Fibroblast of lung (primary cell): Measurements from ENCODE around the gene DGAT2.

Source experiments
- EZH2 ChIP-seq: IDR thresholded peaks from 2 replicates; pipeline ENCODE4 v1.5.1; 2012; ENCODE audit warnings: low read length, control low read depth, mild to moderate bottlenecking; ENCODE audit errors: missing control alignments
- TF ChIP-seq, protein P1 (sequence below), 2 donors: IDR thresholded peaks in 1 of 2; conservative IDR thresholded peaks in 1 of 2; 1 replicate in 1 of 2; 2 replicates in 1 of 2; pipeline ENCODE4 v1.5.1; 2011 to 2012; ENCODE audit warnings: low read length in 2 of 2, control low read depth in 1 of 2, inconsistent platforms in 1 of 2, low read depth in 1 of 2, mild to moderate bottlenecking in 1 of 2

DNA sequence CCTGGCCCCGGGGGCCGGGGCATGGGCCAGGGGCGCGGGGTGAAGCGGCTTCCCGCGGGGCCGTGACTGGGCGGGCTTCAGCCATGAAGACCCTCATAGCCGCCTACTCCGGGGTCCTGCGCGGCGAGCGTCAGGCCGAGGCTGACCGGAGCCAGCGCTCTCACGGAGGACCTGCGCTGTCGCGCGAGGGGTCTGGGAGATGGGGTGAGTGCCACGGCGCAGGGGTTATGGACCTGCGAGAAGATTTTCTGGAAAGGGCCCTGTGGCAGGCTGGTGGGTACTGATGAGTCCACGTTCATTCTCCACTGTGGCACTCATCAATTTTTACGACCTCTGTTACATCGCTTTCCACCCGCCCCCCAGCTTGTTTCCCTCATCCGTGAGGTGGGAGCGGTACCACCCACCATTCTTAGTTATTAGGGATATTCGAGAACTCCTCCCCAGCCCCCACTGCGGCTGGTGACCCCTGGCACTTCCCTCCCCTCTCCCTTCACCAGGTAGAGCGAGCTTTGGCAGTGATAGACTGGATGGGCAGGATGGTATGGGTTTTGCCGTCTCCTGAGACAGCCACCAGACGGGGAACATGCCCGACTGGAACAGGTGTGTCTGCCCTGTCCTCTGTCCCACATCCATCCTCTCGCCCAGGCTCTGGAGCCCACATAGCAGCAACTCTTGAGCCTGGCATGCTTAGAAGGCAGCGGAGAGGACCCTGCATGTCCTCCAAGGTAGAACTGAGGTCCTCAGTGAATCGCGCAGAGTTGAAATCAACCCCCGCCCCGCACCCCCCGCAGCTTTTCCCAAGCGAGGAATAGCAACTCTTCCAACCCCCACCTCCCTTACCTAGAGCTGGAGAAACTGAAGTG, 562 bp downstream of the DGAT2 start:
- TF ChIP-seq, protein P1, sequence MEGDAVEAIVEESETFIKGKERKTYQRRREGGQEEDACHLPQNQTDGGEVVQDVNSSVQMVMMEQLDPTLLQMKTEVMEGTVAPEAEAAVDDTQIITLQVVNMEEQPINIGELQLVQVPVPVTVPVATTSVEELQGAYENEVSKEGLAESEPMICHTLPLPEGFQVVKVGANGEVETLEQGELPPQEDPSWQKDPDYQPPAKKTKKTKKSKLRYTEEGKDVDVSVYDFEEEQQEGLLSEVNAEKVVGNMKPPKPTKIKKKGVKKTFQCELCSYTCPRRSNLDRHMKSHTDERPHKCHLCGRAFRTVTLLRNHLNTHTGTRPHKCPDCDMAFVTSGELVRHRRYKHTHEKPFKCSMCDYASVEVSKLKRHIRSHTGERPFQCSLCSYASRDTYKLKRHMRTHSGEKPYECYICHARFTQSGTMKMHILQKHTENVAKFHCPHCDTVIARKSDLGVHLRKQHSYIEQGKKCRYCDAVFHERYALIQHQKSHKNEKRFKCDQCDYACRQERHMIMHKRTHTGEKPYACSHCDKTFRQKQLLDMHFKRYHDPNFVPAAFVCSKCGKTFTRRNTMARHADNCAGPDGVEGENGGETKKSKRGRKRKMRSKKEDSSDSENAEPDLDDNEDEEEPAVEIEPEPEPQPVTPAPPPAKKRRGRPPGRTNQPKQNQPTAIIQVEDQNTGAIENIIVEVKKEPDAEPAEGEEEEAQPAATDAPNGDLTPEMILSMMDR (conservative IDR thresholded peaks at IDR 0.05 in 1 of 2, IDR thresholded peaks at IDR 0.05 in 1 of 2; ENCODE audit: low read depth in 1 of 2, low read length in 2 of 2): no peak
- peak; percentile 88 for TF ChIP-seq EZH2
